ENCODE results near the gene BAHD1.

DNA sequence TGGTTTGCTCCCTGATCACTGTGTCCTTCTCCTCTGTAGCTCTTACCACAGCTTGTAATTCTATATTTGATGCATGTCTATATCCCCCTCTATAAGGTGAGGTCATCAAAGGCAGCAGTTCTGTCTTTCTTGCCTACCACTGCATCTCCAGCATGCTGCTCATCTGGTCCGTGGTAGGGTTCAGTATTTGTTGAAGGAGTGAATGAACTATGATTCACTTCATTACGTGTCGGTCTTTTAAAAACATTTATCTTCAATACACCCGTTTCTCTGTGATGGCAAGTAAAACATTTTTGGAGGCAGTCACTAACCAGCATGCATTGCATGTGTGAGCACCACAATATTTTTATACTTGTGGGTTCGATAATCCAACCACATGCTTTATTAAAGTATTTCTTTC lies 57.7 kb downstream of the BAHD1 start:
- TF ChIP-seq, protein P1, sequence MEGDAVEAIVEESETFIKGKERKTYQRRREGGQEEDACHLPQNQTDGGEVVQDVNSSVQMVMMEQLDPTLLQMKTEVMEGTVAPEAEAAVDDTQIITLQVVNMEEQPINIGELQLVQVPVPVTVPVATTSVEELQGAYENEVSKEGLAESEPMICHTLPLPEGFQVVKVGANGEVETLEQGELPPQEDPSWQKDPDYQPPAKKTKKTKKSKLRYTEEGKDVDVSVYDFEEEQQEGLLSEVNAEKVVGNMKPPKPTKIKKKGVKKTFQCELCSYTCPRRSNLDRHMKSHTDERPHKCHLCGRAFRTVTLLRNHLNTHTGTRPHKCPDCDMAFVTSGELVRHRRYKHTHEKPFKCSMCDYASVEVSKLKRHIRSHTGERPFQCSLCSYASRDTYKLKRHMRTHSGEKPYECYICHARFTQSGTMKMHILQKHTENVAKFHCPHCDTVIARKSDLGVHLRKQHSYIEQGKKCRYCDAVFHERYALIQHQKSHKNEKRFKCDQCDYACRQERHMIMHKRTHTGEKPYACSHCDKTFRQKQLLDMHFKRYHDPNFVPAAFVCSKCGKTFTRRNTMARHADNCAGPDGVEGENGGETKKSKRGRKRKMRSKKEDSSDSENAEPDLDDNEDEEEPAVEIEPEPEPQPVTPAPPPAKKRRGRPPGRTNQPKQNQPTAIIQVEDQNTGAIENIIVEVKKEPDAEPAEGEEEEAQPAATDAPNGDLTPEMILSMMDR (IDR thresholded peaks at IDR 0.05): no peak
- no peak for TF ChIP-seq POLR2A (IDR thresholded peaks at IDR 0.05)
